Purkinje cell (primary cell): ENCODE data around the gene PDE6D. TPM values are rescaled to one million over a fixed set of nuclear protein-coding genes. Genes with fewer than 3 reads are reported as not detected.

Experiments
- polyA plus RNA-seq: library from polyadenylated mRNA; unstranded; fragments of >200 nt; fragmentation: Nextera tagmentation; gene quantifications from 2 replicates; pipeline ENCODE4 v1.2.1, GENCODE V29; 2014

Gene PDE6D
- polyA plus RNA-seq: 79.0 and 87.7 TPM in 2 replicates

DNA sequence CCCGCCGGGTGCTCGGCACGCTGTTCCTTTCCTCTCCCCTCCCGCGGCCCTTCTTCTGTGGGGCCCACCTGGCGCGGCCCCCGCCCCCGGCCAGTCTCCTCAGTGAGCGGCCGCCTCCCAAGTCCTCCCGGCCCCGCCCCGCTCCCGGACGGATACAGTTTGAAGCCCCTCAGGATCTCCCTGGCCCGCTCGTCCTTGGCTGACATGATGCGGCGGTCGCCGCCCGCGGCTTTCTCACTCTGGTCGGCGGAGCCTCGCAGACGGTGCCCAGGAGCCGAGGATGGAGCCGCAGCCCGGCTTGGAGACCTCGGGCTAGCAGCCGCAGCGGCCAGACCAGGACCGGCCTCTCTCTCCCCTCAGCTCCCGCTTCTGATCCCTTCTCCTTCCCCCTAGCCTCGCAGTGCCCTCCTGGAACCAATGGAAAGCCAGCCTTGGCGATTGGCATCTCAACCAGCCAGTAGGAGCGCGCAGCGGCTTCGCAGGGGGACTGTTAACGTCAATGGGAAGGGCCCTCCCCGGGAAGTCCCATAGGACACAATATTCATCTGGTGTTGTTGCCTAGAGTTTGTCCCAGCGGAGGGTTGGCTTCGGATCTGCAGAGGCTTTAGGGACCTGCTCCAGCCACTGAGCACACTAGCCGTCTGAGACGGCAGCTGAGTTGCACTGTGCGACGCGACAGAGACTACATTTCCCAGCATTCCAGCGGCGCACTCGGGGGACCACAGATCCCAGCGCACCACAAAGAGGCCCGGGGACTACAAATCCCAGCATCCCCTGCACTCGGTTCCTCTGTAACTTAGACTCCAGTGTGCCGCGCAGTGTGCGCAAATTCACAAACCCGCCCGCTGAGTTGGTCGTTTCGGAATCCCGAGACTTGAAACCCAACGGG lies at the start of gene PDE6D:
Gene PDE6D (minus strand): TSS at position 374 of the 889 bp plus-strand sequence. CDS start 168 bp downstream, at position 206.

DNA sequence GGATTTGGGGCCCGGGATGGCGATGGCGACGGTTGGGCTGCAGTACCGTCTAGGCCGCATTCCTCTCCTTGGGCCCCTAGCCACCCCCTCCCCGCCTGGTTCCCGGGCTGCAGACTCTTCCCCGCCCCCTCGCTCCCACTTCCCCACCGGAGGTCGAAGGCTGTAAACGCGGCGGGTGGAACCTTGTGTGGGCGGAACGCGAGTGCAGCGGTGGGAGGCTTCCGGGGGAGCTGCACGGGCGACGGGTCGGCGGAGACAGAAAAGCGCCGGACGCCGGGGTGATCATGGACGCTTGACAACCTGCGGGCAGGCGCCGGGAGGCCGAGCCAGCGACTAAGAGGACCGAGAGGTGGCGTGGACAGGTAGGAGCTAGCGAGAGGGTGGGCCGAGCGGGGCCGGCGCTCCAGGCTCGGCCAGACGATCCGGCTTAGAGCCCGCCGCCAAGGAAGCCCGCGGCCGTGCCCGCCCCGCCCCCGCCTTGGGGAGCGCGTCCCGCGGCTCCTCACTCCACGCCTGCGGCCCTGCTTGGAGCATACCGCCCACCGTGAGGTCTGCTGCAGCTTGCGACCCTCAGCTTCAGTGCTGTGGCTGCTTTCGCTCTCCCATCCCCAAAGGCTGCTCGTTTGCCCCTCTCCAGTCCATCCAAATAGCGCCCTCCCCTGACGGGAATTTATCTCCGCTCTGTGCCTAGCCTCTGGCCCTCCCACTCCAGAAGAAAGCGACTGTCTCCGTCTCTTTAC lies 5.3 kb upstream of the PDE6D start, which contains the start of gene COPS7B:
Gene COPS7B (plus strand): TSS at position 269 of the 740 bp plus-strand sequence. CDS start 2,126 bp downstream, outside the sequence.

DNA sequence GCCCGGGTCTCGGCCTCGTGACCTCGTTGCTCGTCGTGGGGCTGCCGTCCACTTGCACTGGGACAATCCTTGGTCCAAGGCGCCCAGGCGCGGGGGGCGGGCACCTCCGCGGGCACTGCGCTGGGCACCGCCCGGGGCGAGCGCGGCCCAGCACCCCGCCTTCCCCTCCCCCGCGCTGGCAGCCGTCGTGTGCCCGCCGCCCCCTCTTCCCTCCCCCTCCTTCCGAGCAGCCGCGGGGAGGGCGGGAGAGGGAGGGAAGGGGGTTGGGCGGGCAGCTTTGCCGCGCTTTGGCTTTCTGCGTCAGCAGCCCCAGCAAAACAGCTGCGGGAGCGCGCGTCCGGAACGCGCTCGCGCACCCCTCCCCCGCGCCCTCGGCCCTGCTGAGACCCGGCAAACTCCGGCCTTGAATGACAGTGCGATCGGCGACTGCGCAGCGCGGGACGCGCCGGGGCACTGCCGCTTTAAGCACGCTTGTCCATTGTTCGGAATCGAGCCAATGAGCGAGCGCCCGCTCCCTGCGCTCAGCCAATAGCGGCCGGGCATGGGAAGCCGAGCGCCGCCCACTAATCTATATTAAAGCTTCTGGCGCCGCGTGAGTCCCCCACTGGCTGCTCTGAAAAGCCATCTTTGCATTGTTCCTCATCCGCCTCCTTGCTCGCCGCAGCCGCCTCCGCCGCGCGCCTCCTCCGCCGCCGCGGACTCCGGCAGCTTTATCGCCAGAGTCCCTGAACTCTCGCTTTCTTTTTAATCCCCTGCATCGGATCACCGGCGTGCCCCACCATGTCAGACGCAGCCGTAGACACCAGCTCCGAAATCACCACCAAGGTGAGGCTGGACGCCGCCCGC lies 72.9 kb downstream of the PDE6D start, which contains the start of gene PTMA:
Gene PTMA (plus strand): TSS at position 599 of the 846 bp plus-strand sequence. CDS start 182 bp downstream, at position 781.

Other genes starting within 250 kb of the PDE6D start
- gene TEX44, start 188.4 kb downstream of the PDE6D start, polyA plus RNA-seq: not detected in 2 replicates
- gene PTMA, start 72.8 kb downstream of the PDE6D start, polyA plus RNA-seq: 236 and 278 TPM in 2 replicates
- gene COPS7B, start 5.2 kb upstream of the PDE6D start, polyA plus RNA-seq: 7.3 and 8.7 TPM in 2 replicates
- gene NPPC, start 145.1 kb upstream of the PDE6D start, polyA plus RNA-seq: 86.3 and 128 TPM in 2 replicates
- gene DIS3L2, start 180.4 kb upstream of the PDE6D start, polyA plus RNA-seq: 3.2 and 7.4 TPM in 2 replicates